HG03442 (cell line): Measurements from ENCODE around the gene PSMD2.

ENCODE experiments used
- ATAC-seq: cut with Tn5 transposase; IDR thresholded peaks from one replicate; pipeline ENCODE4 v1.9.1; 2021; ENCODE audit warnings: mild to moderate bottlenecking, moderate library complexity; ENCODE audit not compliant: unreplicated experiment

PSMD2 gene

DNA sequence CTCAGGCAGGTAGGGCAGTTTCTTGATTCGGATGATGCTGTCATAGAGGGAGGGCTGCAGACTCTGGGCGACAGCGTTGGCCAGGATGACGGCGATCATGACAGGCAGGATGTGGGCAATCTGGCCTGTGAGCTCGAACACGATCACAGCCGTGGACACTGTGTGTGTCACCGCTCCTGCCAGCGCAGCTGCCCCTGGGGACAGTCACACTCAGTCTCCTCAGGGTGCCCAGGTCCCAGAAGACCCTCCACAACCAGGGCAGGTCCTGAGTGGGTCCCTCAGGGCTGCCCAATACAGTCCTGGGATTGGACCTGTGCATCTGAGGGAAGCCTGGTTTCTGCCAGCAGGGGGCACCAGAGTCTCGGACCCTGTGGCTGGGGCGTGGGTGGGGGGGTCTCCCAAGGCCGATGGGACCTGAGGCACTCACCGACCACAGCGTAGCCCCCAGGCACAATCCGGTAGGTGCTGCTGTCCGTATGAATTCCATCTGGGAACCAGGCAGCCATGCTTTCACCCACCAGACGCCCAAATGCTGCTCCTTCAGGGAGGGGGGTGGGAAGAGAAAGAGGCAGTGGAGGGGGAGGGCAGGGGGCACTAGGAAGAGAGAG lies 55.2 kb downstream of the PSMD2 start:
- peak; percentile 49 for ATAC-seq

DNA sequence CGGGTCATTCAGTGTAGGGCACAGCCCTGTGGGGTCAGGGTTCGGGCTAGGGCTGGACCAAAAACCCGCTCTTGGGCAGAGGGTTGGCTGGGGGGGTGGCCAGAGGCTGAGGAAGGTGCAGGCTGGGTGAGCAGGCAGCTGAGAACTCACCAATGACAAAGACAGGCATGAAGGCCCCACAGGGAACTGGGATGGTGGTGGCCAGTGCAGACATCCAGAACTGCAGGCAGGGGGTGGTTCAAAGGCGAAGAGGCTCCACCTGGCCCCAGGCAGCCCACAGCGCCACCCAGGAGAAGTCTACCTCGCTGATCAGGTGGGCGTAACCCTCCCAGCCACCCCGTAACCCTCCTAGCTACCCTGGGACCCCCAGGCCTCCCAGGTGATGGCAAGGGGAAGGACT lies 55.7 kb downstream of the PSMD2 start:
- ATAC-seq: no peak

DNA sequence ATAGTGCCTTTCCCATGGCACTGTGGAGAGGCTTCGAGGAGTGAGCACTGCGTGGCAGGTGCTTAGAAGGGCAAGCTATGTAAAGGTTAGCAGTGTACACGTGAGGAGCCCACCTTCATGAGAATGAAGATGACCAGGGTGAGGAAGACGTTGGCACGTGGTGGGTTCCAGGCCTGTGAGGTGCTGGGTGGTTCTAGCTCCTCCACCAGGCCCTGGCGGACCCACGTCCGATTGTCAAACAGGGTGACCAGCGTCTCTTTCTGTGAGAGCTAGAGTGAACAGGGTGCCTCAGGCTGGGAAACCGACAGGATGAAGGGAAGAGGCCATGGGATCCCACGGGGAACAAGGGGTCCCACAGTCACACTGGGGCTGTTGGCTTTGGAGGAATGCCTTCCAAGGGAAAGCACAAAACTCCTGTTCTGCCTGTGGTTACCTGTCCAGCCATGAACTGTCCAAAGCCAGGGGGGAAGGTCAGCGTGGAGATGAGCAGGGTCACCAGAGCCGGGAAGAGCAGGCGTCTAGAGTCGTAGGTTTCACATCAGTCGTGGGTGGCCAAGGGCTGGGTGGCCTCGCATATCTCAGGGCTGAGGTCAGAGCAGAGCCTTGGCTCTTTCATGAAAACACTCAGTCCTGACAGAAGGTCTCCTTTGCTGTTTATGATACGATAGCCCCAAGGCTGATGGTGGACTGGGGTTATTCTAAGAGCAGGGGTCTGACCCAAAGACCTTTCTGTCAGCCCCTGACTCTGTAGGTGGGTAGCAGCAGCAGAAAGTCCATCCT lies 56.4 kb downstream of the PSMD2 start:
- no peak for ATAC-seq

DNA sequence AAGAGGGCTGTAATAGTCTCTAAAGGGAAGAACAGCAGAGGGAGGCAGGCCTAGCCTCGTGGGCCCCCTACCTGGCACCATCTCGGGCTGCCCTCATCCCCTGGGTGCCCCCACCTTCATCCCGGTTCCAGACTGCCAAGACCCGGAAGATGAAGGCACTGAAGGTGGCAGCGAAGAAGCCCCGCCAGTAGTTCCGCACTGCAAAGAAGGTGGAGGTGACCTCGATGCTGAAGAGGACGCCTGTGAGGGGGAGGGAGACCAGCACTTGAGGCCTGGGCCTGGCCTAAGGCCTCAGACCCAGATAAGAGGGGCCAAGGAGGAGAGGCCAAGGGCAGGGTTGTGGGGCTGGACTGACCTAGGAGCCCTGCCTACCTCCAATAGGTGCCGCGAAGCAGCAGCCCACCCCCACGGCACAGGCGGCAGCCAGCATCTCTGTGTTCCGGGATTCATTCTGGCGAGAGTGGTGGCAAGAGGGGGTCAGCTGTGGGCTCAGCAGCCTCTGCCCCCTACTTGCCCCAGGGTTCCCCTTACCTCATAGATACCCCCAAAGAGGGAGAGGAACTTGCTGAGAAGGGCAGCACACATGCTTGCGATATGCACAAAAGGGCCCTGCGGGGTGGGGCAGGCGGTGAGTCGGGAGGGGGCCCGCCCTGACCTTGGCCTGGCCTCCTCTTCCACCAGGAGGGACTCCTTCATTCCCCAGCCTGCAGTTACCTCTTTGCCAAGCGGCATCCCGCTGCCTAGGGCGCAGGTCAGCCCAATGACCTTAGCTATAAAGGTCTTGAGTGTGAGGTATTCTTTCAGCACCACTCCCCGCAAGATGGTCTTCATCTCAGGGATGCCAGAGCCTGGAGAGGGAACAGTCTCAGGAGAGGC lies 58.4 kb downstream of the PSMD2 start:
- ATAC-seq: no peak

DNA sequence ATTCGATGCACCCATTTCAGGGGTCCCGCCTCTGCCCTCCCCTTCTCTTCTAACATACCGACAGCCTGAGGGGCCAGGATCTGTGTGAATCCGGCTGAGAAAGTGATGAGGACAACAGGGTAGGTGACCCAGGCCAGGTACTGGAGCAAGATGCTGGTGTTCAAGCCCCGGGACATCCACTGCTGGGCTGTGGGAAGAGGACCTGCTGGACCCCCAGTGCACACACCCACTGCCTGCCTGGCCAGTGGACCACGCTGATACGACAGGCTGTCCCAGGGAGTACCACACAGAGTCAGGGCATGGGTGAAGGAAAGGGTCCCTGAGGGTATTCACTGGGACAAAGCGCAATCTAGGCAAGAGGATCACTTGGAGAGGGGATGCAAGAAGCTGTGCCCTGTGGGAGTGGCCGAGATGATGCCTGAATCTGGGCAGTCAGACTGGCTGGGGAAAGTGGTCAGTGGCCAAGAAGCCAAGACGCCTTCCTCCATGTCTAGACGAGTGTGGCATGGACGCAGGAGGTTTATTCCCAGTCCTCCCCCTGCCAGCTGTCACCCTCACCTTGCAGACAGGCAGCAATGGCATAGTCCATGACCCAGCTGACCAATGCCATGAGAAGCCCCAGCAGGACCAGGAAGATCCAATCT lies 59.2 kb downstream of the PSMD2 start:
- ATAC-seq: no peak
